SU-DHL-6 (cell line): ENCODE results near the gene SUCO.

ENCODE experiments used
- H2AFZ ChIP-seq: fragments of 200-600 bp; sonication (generic); 2 replicates; pipeline ENCODE4 v1.6.1; 2014; ENCODE audit warnings: low read depth, mild to moderate bottlenecking, moderate library complexity, mixed read lengths, antibody characterized with exemption, low read length; ENCODE audit not compliant: severe bottlenecking
- H3F3A ChIP-seq: fragments of 200-600 bp; shearing (Covaris generic); 2 replicates; pipeline ENCODE4 v1.6.0; 2016; ENCODE audit warnings: antibody characterized with exemption, mild to moderate bottlenecking; ENCODE audit not compliant: insufficient read depth
- H3K27ac ChIP-seq: fragments of 200-600 bp; sonication (generic); 2 replicates; pipeline ENCODE4 v1.5.1; 2016; ENCODE audit warnings: low read depth, mild to moderate bottlenecking, low read length, moderate library complexity, mixed read lengths
- H3K27me3 ChIP-seq: fragments of 200-600 bp; sonication (generic), shearing (Covaris generic); 2 replicates; pipeline ENCODE4 v1.6.0; 2014; ENCODE audit warnings: mild to moderate bottlenecking, low read length
- H3K36me3 ChIP-seq: fragments of 200-600 bp; sonication (generic); 2 replicates; pipeline ENCODE4 v1.6.1; 2014; ENCODE audit warnings: mild to moderate bottlenecking, low read length, mixed read lengths
- H3K4me2 ChIP-seq: fragments of 300-600, 200-600 bp; shearing (Covaris generic), sonication (generic); 2 replicates; pipeline ENCODE4 v1.6.0; 2014; ENCODE audit warnings: low read length, low read depth, mild to moderate bottlenecking; ENCODE audit not compliant: poor library complexity, severe bottlenecking
- H3K4me3 ChIP-seq: fragments of 200-600 bp; sonication (generic); 2 replicates; pipeline ENCODE4 v1.5.1; 2014; ENCODE audit warnings: antibody characterized with exemption, low read length, mild to moderate bottlenecking, mixed read lengths; ENCODE audit not compliant: insufficient read depth, poor library complexity, severe bottlenecking
- H3K79me2 ChIP-seq: fragments of 200-600 bp; sonication (generic); 2 replicates; pipeline ENCODE4 v1.6.1; 2014; ENCODE audit warnings: mild to moderate bottlenecking, low read length, moderate library complexity; ENCODE audit not compliant: insufficient read depth
- H3K9ac ChIP-seq: fragments of 200-600 bp; sonication (generic); 2 replicates; pipeline ENCODE4 v1.7.0; 2014; ENCODE audit warnings: mild to moderate bottlenecking, low read length
- H3K9me2 ChIP-seq: fragments of 200-600 bp; sonication (generic); replicated peaks from 2 replicates; pipeline ENCODE4 v1.6.1; 2014; ENCODE audit warnings: low read length; ENCODE audit not compliant: insufficient read depth
- H3K9me3 ChIP-seq: fragments of 200-600 bp; sonication (generic); 2 replicates; pipeline ENCODE4 v1.6.1; 2014; ENCODE audit warnings: low read length, mixed read lengths; ENCODE audit not compliant: insufficient read depth
- H4K20me1 ChIP-seq: fragments of 200-600 bp; sonication (generic); 2 replicates; pipeline ENCODE4 v1.6.1; 2014; ENCODE audit warnings: low read depth, mild to moderate bottlenecking, antibody characterized with exemption, low read length, moderate library complexity, mixed read lengths
- CTCF ChIP-seq: fragments of 200-600 bp; sonication (generic); IDR thresholded peaks from one replicate; pipeline ENCODE4 v1.5.1; 2017; ENCODE audit warnings: antibody characterized with exemption, mild to moderate bottlenecking, low read length, moderate library complexity; ENCODE audit not compliant: insufficient read depth, poor library complexity, severe bottlenecking
- EZH2phosphoT487 ChIP-seq: fragments of 200-600 bp; sonication (generic), shearing (Covaris generic); conservative IDR thresholded peaks from 2 replicates; pipeline ENCODE4 v1.6.1; 2018; ENCODE audit warnings: mild to moderate bottlenecking, antibody characterized with exemption, low read length, moderate library complexity, mixed read lengths

The SUCO gene

DNA sequence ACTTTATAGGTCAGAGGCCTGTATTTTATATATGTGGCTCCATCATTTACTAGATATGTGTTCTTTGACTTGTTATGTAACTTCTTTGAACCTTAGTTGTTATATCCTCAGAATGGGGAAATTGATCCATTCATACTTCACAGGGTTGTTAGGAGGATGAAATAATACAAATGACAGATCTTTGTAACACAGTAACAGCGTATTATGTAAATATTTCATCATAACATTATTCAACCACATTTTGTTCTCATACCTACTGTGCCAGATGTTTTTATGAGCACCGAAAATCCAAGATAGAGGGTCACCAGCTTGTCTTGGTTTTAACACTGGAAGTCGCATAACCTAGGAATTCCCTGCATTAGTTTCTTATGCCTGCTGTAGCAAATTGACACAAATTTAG lies 3.3 kb downstream of the SUCO start:
- Histone ChIP-seq H3K36me3 (peaks cover 8% of the 10 kb centered on the region; the same call in 1 of the 2 replicates), H2AFZ (no peak overlapping the region), H4K20me1 (peaks cover 53% of the 10 kb centered on the region), H3F3A (no peaks in the 10 kb centered on the region), H3K27ac (no peak overlapping the region), H3K9me3 (no peaks in the 10 kb centered on the region), H3K79me2 (peaks cover 80% of the 10 kb centered on the region), H3K4me3 (no peak overlapping the region), H3K9me2 (no peaks in the 10 kb centered on the region), H3K4me2 (no peak overlapping the region), H3K9ac (no peak overlapping the region), H3K27me3 (no peaks in the 10 kb centered on the region)
- no peak for TF ChIP-seq EZH2phosphoT487
- no peak for TF ChIP-seq CTCF

DNA sequence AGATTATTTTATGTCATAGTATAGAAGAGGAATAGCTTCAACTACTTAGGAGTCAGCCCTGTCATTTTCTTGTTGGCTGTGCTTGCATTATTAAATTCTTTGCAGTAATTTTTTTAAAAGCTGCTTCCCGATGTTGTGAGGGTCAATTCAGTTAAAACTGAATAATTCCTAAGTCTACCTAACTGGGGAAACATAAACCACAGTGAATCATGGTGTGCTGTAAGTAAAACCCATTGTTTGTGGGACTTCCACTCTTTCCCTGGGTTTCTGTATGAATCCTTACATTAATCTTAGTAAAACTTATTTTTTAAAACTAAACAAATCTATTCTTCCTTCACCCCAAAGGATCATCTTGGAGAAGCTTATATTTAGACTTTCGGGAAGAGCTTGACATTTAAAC lies 4.4 kb downstream of the SUCO start:
- H3K79me2 ChIP-seq = peaks cover 89% of the 10 kb centered on the region
- H3K4me3 ChIP-seq = no peak overlapping the region
- H3K4me2 ChIP-seq = no peak overlapping the region
- peaks cover 8% of the 10 kb centered on the region; the same call in 1 of the 2 replicates for H3K36me3 ChIP-seq
- H2AFZ ChIP-seq = no peak overlapping the region
- no peaks in the 10 kb centered on the region for H3K9me3 ChIP-seq
- H3F3A ChIP-seq = no peaks in the 10 kb centered on the region
- peaks cover 53% of the 10 kb centered on the region for H4K20me1 ChIP-seq
- H3K9ac ChIP-seq = no peak overlapping the region
- H3K9me2 ChIP-seq = no peaks in the 10 kb centered on the region
- no peaks in the 10 kb centered on the region for H3K27me3 ChIP-seq
- TF ChIP-seq EZH2phosphoT487 = no peak
- TF ChIP-seq CTCF = no peak
- H3K27ac ChIP-seq = no peak overlapping the region

GRCh38 chr1:172537827-172538391 lies 5.0 kb downstream of the SUCO start:
- TF ChIP-seq EZH2phosphoT487 = no peak
- TF ChIP-seq CTCF = no peak
- Histone ChIP-seq H3K27me3 (no peaks in the 10 kb centered on the region), H3K4me3 (no peak overlapping the region), H3K9ac (no peak overlapping the region), H3K79me2 (peaks cover 95% of the 10 kb centered on the region), H3K4me2 (no peak overlapping the region), H4K20me1 (peaks cover 53% of the 10 kb centered on the region), H3K27ac (no peak overlapping the region), H3K9me3 (no peaks in the 10 kb centered on the region), H3K36me3 (peaks cover 8% of the 10 kb centered on the region; the same call in 1 of the 2 replicates), H2AFZ (no peak overlapping the region), H3F3A (no peaks in the 10 kb centered on the region), H3K9me2 (no peaks in the 10 kb centered on the region)
